ENCODE results near the gene LANCL3. TPM values are rescaled to one million over a fixed set of nuclear protein-coding genes. Genes with fewer than 3 reads are reported as not detected.

The LANCL3 gene
- total RNA-seq, 1 donor, result 1.2 TPM

- peaks cover 4% of the 10 kb centered on the region for H3K27me3 ChIP-seq (ENCODE audit: insufficient read depth, low read length)
- H3K9me3 ChIP-seq (ENCODE audit: low read depth, low read length), result no peaks in the 10 kb centered on the region
- H3K4me1 ChIP-seq (ENCODE audit: insufficient read depth, low read length), result peaks cover 4% of the 10 kb centered on the region
- H3K4me3 ChIP-seq (ENCODE audit: low read length), result no peak overlapping the region
Observed at GRCh38 chrX:37684426-37684825, 113.0 kb downstream of the LANCL3 start.

- H3K4me1 ChIP-seq (ENCODE audit: insufficient read depth, low read length), result peaks cover 4% of the 10 kb centered on the region
- H3K27me3 ChIP-seq (ENCODE audit: insufficient read depth, low read length), result peaks cover 4% of the 10 kb centered on the region
- no peaks in the 10 kb centered on the region for H3K9me3 ChIP-seq (ENCODE audit: low read depth, low read length)
- H3K4me3 ChIP-seq (ENCODE audit: low read length), result no peak overlapping the region
Observed at GRCh38 chrX:37684973-37685372, 113.5 kb downstream of the LANCL3 start.

GRCh38 chrX:37685381-37686359 is 114.2 kb downstream of the LANCL3 start, which contains the start of gene XK:
Gene XK (plus strand): TSS chrX:37685791. CDS start chrX:37685962, 171 bp downstream.
- Histone ChIP-seq H3K27me3 (ENCODE audit: insufficient read depth, low read length) (peaks cover 4% of the 10 kb centered on the region), H3K4me3 (ENCODE audit: low read length) (peak within 1 kb of the TSS; percentile 16), H3K9me3 (ENCODE audit: low read depth, low read length) (no peaks in the 10 kb centered on the region), H3K4me1 (ENCODE audit: insufficient read depth, low read length) (peaks cover 4% of the 10 kb centered on the region)

GRCh38 chrX:37686369-37686995 is 115.0 kb downstream of the LANCL3 start:
- Histone ChIP-seq H3K4me1 (ENCODE audit: insufficient read depth, low read length) (peaks cover 4% of the 10 kb centered on the region), H3K27me3 (ENCODE audit: insufficient read depth, low read length) (peaks cover 4% of the 10 kb centered on the region), H3K9me3 (ENCODE audit: low read depth, low read length) (no peaks in the 10 kb centered on the region), H3K4me3 (ENCODE audit: low read length) (no peak overlapping the region)

GRCh38 chrX:37686996-37687395 is 115.5 kb downstream of the LANCL3 start:
- no peaks in the 10 kb centered on the region for H3K9me3 ChIP-seq (ENCODE audit: low read depth, low read length)
- H3K27me3 ChIP-seq (ENCODE audit: insufficient read depth, low read length), result peaks cover 4% of the 10 kb centered on the region
- H3K4me1 ChIP-seq (ENCODE audit: insufficient read depth, low read length), result peaks cover 4% of the 10 kb centered on the region
- H3K4me3 ChIP-seq (ENCODE audit: low read length), result no peak overlapping the region

GRCh38 chrX:37690119-37690518 is 118.7 kb downstream of the LANCL3 start:
- Histone ChIP-seq H3K4me3 (ENCODE audit: low read length) (no peak overlapping the region), H3K27me3 (ENCODE audit: insufficient read depth, low read length) (peaks cover 2% of the 10 kb centered on the region), H3K4me1 (ENCODE audit: insufficient read depth, low read length) (peaks cover 4% of the 10 kb centered on the region), H3K9me3 (ENCODE audit: low read depth, low read length) (no peaks in the 10 kb centered on the region)

GRCh38 chrX:37692918-37693317 is 121.5 kb downstream of the LANCL3 start:
- Histone ChIP-seq H3K27me3 (ENCODE audit: insufficient read depth, low read length) (no peaks in the 10 kb centered on the region), H3K4me1 (ENCODE audit: insufficient read depth, low read length) (no peaks in the 10 kb centered on the region), H3K9me3 (ENCODE audit: low read depth, low read length) (no peaks in the 10 kb centered on the region), H3K4me3 (ENCODE audit: low read length) (no peak overlapping the region)

GRCh38 chrX:37697169-37697760 is 125.8 kb downstream of the LANCL3 start:
- Histone ChIP-seq H3K9me3 (ENCODE audit: low read depth, low read length) (no peaks in the 10 kb centered on the region), H3K4me3 (ENCODE audit: low read length) (no peak overlapping the region), H3K27me3 (ENCODE audit: insufficient read depth, low read length) (no peaks in the 10 kb centered on the region), H3K4me1 (ENCODE audit: insufficient read depth, low read length) (no peaks in the 10 kb centered on the region)

- Histone ChIP-seq H3K9me3 (ENCODE audit: low read depth, low read length) (no peaks in the 10 kb centered on the region), H3K4me3 (ENCODE audit: low read length) (no peak overlapping the region), H3K27me3 (ENCODE audit: insufficient read depth, low read length) (no peaks in the 10 kb centered on the region)
Observed at GRCh38 chrX:37701588-37701987, 130.1 kb downstream of the LANCL3 start.

GRCh38 chrX:37711991-37712390 is 140.5 kb downstream of the LANCL3 start:
- Histone ChIP-seq H3K4me3 (ENCODE audit: low read length) (no peak overlapping the region), H3K27me3 (ENCODE audit: insufficient read depth, low read length) (no peaks in the 10 kb centered on the region), H3K4me1 (ENCODE audit: insufficient read depth, low read length) (no peaks in the 10 kb centered on the region), H3K9me3 (ENCODE audit: low read depth, low read length) (no peaks in the 10 kb centered on the region)

More at GRCh38 chrX:37701588-37701987, 130.1 kb downstream of the LANCL3 start:
- no peaks in the 10 kb centered on the region for H3K4me1 ChIP-seq (ENCODE audit: insufficient read depth, low read length)

GRCh38 chrX:37712458-37712857 is 141.0 kb downstream of the LANCL3 start:
- no peaks in the 10 kb centered on the region for H3K9me3 ChIP-seq (ENCODE audit: low read depth, low read length)
- no peaks in the 10 kb centered on the region for H3K4me1 ChIP-seq (ENCODE audit: insufficient read depth, low read length)
- no peak overlapping the region for H3K4me3 ChIP-seq (ENCODE audit: low read length)
- H3K27me3 ChIP-seq (ENCODE audit: insufficient read depth, low read length), result no peaks in the 10 kb centered on the region

GRCh38 chrX:37714479-37714878 is 143.0 kb downstream of the LANCL3 start:
- Histone ChIP-seq H3K9me3 (ENCODE audit: low read depth, low read length) (no peaks in the 10 kb centered on the region), H3K27me3 (ENCODE audit: insufficient read depth, low read length) (no peaks in the 10 kb centered on the region), H3K4me3 (ENCODE audit: low read length) (no peak overlapping the region), H3K4me1 (ENCODE audit: insufficient read depth, low read length) (no peaks in the 10 kb centered on the region)

GRCh38 chrX:37716602-37717001 is 145.1 kb downstream of the LANCL3 start:
- no peaks in the 10 kb centered on the region for H3K4me1 ChIP-seq (ENCODE audit: insufficient read depth, low read length)
- H3K27me3 ChIP-seq (ENCODE audit: insufficient read depth, low read length), result no peaks in the 10 kb centered on the region
- H3K4me3 ChIP-seq (ENCODE audit: low read length), result no peak overlapping the region
- H3K9me3 ChIP-seq (ENCODE audit: low read depth, low read length), result no peaks in the 10 kb centered on the region

- Histone ChIP-seq H3K27me3 (ENCODE audit: insufficient read depth, low read length) (no peaks in the 10 kb centered on the region), H3K4me1 (ENCODE audit: insufficient read depth, low read length) (no peaks in the 10 kb centered on the region), H3K4me3 (ENCODE audit: low read length) (no peak overlapping the region), H3K9me3 (ENCODE audit: low read depth, low read length) (no peaks in the 10 kb centered on the region)
Observed at GRCh38 chrX:37717708-37718107, 146.2 kb downstream of the LANCL3 start.

GRCh38 chrX:37722595-37722994 is 151.1 kb downstream of the LANCL3 start:
- no peaks in the 10 kb centered on the region for H3K9me3 ChIP-seq (ENCODE audit: low read depth, low read length)
- H3K4me1 ChIP-seq (ENCODE audit: insufficient read depth, low read length), result no peaks in the 10 kb centered on the region
- no peak overlapping the region for H3K4me3 ChIP-seq (ENCODE audit: low read length)
- no peaks in the 10 kb centered on the region for H3K27me3 ChIP-seq (ENCODE audit: insufficient read depth, low read length)

Measured in mononuclear cell (primary cell).